Calu3 (cell line): ENCODE measurements around the gene C11orf86. TPM values are rescaled to one million over a fixed set of nuclear protein-coding genes. Genes with fewer than 3 reads are reported as not detected.

Experiments used
- Bru-seq: library from RNA; stranded (reverse); fragments of 400-500 nt; gene quantifications from one replicate; lab custom pipeline; 2021; lab: Mats Ljungman, UMichigan
- BruChase-seq, 2 experiments: library from RNA; stranded (reverse); fragments of 400-500 nt; gene quantifications; one replicate each; lab custom pipeline; 2021; lab: Mats Ljungman, UMichigan
- BruUV-seq: library from RNA; stranded (reverse); fragments of 400-500 nt; replicated peaks from 2 replicates; lab custom pipeline; 2021; lab: Mats Ljungman, UMichigan
- CTCF ChIA-PET: fragments of 300-600 bp; sonication (Branson Sonifier 250); formaldehyde crosslinking; loops from one replicate; lab custom pipeline; 2022; ENCODE audit warnings: antibody characterized with exemption; lab: Charles Lee
- DNase-seq: peaks from one replicate; pipeline ENCODE4 v3.0.0; 2022
- H3K27ac Mint-ChIP-seq: one replicate; pipeline ENCODE4 v1.8.0; 2022; ENCODE audit warnings: mixed read lengths; ENCODE audit not compliant: unreplicated experiment
- H3K27me3 Mint-ChIP-seq: one replicate; pipeline ENCODE4 v1.8.0; 2022; ENCODE audit warnings: mixed read lengths; ENCODE audit not compliant: unreplicated experiment
- H3K36me3 Mint-ChIP-seq: one replicate; pipeline ENCODE4 v1.8.0; 2022; ENCODE audit warnings: mild to moderate bottlenecking, moderate library complexity, mixed read lengths; ENCODE audit not compliant: insufficient read depth, unreplicated experiment
- H3K4me1 Mint-ChIP-seq: one replicate; pipeline ENCODE4 v1.8.0; 2022; ENCODE audit warnings: mild to moderate bottlenecking, low read depth, mixed read lengths; ENCODE audit not compliant: unreplicated experiment
- H3K4me3 Mint-ChIP-seq: one replicate; pipeline ENCODE4 v1.8.0; 2022; ENCODE audit warnings: mild to moderate bottlenecking, low read depth, moderate library complexity, mixed read lengths; ENCODE audit not compliant: unreplicated experiment
- H3K9me3 Mint-ChIP-seq: one replicate; pipeline ENCODE4 v1.8.0; 2022; ENCODE audit warnings: low read depth, mixed read lengths; ENCODE audit not compliant: unreplicated experiment
- CTCF ChIP-seq: fragments of 200-600 bp; IDR thresholded peaks from one replicate; pipeline ENCODE4 v1.8.0; 2022; ENCODE audit warnings: antibody characterized with exemption; ENCODE audit not compliant: unreplicated experiment
- intact Hi-C: fragments of 100-400 bp; cut with micrococcal nuclease; formaldehyde crosslinking; loops from one replicate; pipeline ENCODE4 v1.10.0; 2022; ENCODE audit not compliant: unreplicated experiment
- long read RNA-seq: library from polyadenylated mRNA; stranded (forward); transcript quantifications from one replicate; pipeline ENCODE4 v2.0.0, GENCODE V29; 2022
- total RNA-seq: library from RNA; stranded (reverse); gene quantifications from 2 replicates; pipeline ENCODE4 v1.2.3, GENCODE V29; 2022

The C11orf86 gene
- total RNA-seq = not detected in 2 replicates
- Bru-seq, nascent RNA = not detected
- BruChase-seq, experiment 1, labeled RNA remaining after a 6-hour chase = not detected
- BruChase-seq, experiment 2, labeled RNA remaining after a 2-hour chase = not detected
- long read RNA-seq = 0 reads

GRCh38 chr11:66974724-66975404, at the start of gene C11orf86:
C11orf86 (plus strand) TSS chr11:66975304; CDS start chr11:66975363, 59 bp downstream.
- H3K27me3 Mint-ChIP-seq = no peaks in the 10 kb centered on the region
- H3K36me3 Mint-ChIP-seq = peaks cover 5% of the 10 kb centered on the region
- H3K4me3 Mint-ChIP-seq = no peak within 1 kb of the TSS
- no peaks in the 10 kb centered on the region for H3K9me3 Mint-ChIP-seq
- TF ChIP-seq CTCF = no peak
- no peak for DNase-seq
- no TSS peak for BruUV-seq
- H3K27ac Mint-ChIP-seq = no peak within 1 kb of the TSS
- peaks cover 41% of the 10 kb centered on the region for H3K4me1 Mint-ChIP-seq
- CTCF ChIA-PET = no interaction called here
- intact Hi-C loops = no loop called here

- no peak overlapping the region for H3K27ac Mint-ChIP-seq
Measured at GRCh38 chr11:66929753-66930152, 45.4 kb upstream of the C11orf86 start.

GRCh38 chr11:66932543-66932942, 42.6 kb upstream of the C11orf86 start:
- BruUV-seq = no TSS peak
- DNase-seq = no peak
- H3K4me3 Mint-ChIP-seq = no peak overlapping the region
- H3K27ac Mint-ChIP-seq = no peak overlapping the region
- H3K27me3 Mint-ChIP-seq = peaks cover 9% of the 10 kb centered on the region
- H3K36me3 Mint-ChIP-seq = no peaks in the 10 kb centered on the region
- CTCF ChIA-PET = no interaction called here
- H3K9me3 Mint-ChIP-seq = no peaks in the 10 kb centered on the region
- H3K4me1 Mint-ChIP-seq = peaks cover 15% of the 10 kb centered on the region
- TF ChIP-seq CTCF = no peak
- intact Hi-C loops = no loop called here

More at GRCh38 chr11:66929753-66930152, 45.4 kb upstream of the C11orf86 start:
- Mint-ChIP-seq H3K27me3 (peaks cover 9% of the 10 kb centered on the region), H3K9me3 (no peaks in the 10 kb centered on the region), H3K4me3 (no peak overlapping the region), H3K36me3 (no peaks in the 10 kb centered on the region), H3K4me1 (peaks cover 15% of the 10 kb centered on the region)
- intact Hi-C loops = no loop called here
- no peak for DNase-seq
- CTCF ChIA-PET = interaction anchor here (0.7 to 1.1 kb wide), 3 partner anchors 17 to 373 kb away, joined by 3 to 5 read pairs (median 5); no protein-coding TSS in a partner anchor
- TF ChIP-seq CTCF = no peak
- no TSS peak for BruUV-seq

DNA sequence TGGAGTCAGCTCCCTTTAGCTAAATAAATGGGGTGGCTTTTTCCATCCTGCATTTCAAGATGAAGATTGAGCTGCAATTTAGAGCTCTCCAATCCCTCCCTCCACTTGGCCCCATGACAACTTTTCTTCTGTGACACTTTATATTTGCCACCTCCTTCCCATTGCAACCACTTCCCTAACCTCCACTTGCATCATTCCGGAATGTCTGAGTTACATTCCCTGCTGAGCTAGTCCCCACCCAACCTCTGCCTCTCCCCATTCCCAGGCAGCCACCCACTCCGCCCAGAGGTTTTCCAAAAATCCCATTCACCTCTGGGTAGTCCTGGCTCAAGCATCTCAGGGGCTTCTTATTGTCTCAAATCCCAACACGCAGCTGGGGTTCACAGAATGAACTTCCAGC, 41.6 kb upstream of the C11orf86 start:
- H3K36me3 Mint-ChIP-seq = no peaks in the 10 kb centered on the region
- H3K27ac Mint-ChIP-seq = no peak overlapping the region
- CTCF ChIA-PET = no interaction called here
- no TSS peak for BruUV-seq
- H3K4me1 Mint-ChIP-seq = peaks cover 15% of the 10 kb centered on the region
- no peak for DNase-seq
- no peaks in the 10 kb centered on the region for H3K9me3 Mint-ChIP-seq
- H3K4me3 Mint-ChIP-seq = no peak overlapping the region
- intact Hi-C loops = no loop called here
- TF ChIP-seq CTCF = no peak
- H3K27me3 Mint-ChIP-seq = peaks cover 9% of the 10 kb centered on the region
